Heart left ventricle (tissue), 13 donors: ENCODE results near the gene RNF26.

Source experiments
- CTCF ChIP-seq, 12 donors: fragments of 200-600 bp; sonication (generic) in 4 of 12; IDR thresholded peaks; one replicate each; pipeline versions ENCODE4 v1.5.0 to v1.8.0; 2018 to 2022; ENCODE audit warnings: antibody characterized with exemption in 12 of 12, mild to moderate bottlenecking in 5 of 12
- POLR2A ChIP-seq, 2 donors: fragments of 450-650 bp; IDR thresholded peaks; one replicate each; pipeline ENCODE4 v1.6.1; 2017; ENCODE audit warnings: antibody characterized with exemption in 2 of 2, mild to moderate bottlenecking in 2 of 2, moderate library complexity in 2 of 2
- donor health status: ischemic (EF 13 %, LVEDD 7.1; RV severe dilation, severe dysfunction).
- donor health status: DM: no; HTN: yes; CAD: no.
- donor health status: DM: no; HTN: no; CAD: no.
- donor health status: ischemic (EF 25% LVEDD 6.9; RV normal size, moderate dysfunction).
- donor health status: ischemic (EF 25% LVEDD 5.7; RV mildly dilated, moderate dysfunction).
- donor health status: ischemic (EF 35%, LVEDD 5.7; RV mildly dilated, moderate dysfunction).
- donor health status: nonischemic (EF 11% LVEDD 7.7; RV severe dilation, severe dysfunction).
- donor health status: DM: yes; HTN: yes; CAD: no.
- donor health status: PGD.
- donor health status: ischemic (EF 29% LVEDD 5.4; RV normal size, mild dysfunction).
- donor health status: nonischemic (EF 23%, LVEDD 6.1; RV moderate dilation, normal function).

GRCh38 chr11:119347242-119347641 lies 12.9 kb downstream of the RNF26 start:
- TF ChIP-seq CTCF (IDR thresholded peaks at IDR 0.05): no peak
- no peak for TF ChIP-seq POLR2A (IDR thresholded peaks at IDR 0.05)
